GM12891 (cell line): ENCODE data around the gene GMPR.
A peak's percentile ranks its signal among the peaks of the same experiment; 100 is the strongest.

ENCODE experiments used
- DNase-seq: peaks from one replicate; pipeline ENCODE4 v3.0.0; 2011; ENCODE audit warnings: low spot score; ENCODE audit not compliant: insufficient read length
- FAIRE-seq: peaks from 2 replicates; lab custom pipeline; 2011; peaks lifted over from hg19 to GRCh38; lab: Jason Lieb, UNC
- PAX5 ChIP-seq: IDR thresholded peaks from 2 replicates; pipeline ENCODE4 v1.6.1; 2011; ENCODE audit warnings: low read length, moderate library complexity, mild to moderate bottlenecking; ENCODE audit not compliant: insufficient read depth, severe bottlenecking
- POLR2A ChIP-seq: IDR thresholded peaks from 2 replicates; pipeline ENCODE4 v1.6.1; 2011; ENCODE audit warnings: low read depth, low read length, control low read depth
- POLR2AphosphoS5 ChIP-seq: IDR thresholded peaks from 2 replicates; pipeline ENCODE4 v1.6.1; 2011; ENCODE audit warnings: low read depth, low read length, control low read depth
- POU2F2 ChIP-seq: IDR thresholded peaks from 2 replicates; pipeline ENCODE4 v1.6.1; 2011; ENCODE audit warnings: low read depth, mild to moderate bottlenecking, control low read depth, low read length, moderate library complexity
- SPI1 ChIP-seq: IDR thresholded peaks from 2 replicates; pipeline ENCODE4 v1.6.1; 2011; ENCODE audit warnings: low read depth, low read length, control low read depth
- TAF1 ChIP-seq: IDR thresholded peaks from 2 replicates; pipeline ENCODE4 v1.6.1; 2011; ENCODE audit warnings: low read depth, low read length, control low read depth

Gene GMPR

DNA sequence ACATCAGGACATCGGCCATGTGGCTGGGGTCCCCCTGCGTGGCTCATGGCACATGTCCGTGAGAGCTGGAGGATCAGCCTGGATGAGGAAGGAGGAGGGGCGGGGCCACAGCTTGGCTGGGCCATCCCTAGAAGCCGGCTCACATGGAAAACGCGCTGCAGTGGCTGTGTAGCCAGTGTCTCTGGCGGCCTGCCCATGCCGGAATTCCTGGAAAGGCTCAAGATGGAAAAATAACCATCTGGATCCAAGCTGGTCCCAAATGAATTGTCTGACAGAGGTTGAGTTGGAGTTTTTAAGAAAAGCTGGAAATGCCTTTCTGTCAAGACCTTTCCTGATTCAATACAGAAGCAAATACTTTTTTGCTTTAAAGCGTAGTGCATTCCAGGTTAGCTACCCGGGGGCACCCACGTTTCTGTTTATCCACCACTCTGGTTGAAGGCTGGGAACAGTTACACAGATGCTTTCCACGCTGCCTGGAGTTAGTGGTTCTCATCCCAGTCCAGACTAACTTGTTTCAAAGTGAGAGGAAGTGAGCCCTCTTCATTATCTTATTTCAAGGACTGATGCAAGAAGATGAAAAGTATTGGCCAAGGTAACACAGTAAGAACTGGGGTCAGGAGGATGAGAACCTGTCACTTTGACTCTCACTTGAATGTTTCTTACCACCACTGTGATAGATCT lies 99.0 kb downstream of the GMPR start:
- DNase-seq (no peak), FAIRE-seq (peak; percentile 16)
- no peak for TF ChIP-seq TAF1
- TF ChIP-seq POLR2AphosphoS5: no peak
- TF ChIP-seq PAX5: no peak
- no peak for TF ChIP-seq POU2F2

DNA sequence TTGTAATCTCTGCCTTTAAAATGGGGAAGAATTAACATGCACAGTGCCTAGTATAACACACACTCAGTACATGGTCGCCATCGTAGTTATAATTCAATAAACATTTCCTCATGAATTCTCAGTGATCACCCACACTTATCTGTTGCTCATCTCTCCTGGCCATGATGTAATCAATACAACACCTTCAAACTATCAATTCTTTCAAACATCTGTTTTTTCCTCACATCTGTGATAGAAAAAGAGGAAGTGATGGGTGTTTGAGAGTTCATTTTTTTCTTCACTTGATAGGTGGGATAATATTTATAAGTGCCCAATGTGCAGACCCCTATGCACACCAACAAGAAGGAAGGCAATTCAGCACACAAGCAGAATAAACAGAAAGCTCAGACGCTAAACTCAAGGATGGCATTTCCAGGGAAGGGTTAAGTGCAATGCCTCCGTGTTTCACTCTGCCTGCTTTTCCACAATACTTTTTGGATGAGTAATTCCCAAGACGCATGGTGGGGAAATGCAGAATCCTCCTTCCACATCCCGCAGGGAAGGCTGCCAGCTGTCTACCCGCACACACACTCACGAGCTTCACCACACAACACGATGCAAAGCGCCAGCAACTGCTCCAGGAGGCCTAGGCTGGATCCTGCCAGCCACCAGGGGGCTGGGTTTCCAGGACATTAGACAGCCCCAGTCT lies 100.3 kb downstream of the GMPR start:
- TF ChIP-seq POU2F2 (no peak), POLR2AphosphoS5 (no peak), TAF1 (no peak), SPI1 (peak; percentile 67)
- FAIRE-seq (no peak), DNase-seq (no peak)

DNA sequence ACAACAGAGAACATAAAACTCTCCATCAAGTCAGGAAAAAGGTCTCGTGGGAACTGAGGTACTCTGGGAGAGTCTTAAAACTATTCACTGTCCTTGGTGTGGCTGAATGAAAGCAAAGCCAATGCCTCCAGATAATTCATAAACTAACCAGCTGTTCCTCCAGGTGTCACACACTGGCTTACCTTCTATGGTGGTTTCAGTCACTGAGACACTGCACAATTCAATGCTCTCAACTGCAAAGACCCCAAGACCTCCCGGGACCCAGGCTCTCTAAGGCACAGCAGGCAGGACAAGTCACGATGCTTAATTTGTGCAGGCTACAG lies 100.8 kb downstream of the GMPR start:
- DNase-seq (no peak), FAIRE-seq (no peak)
- no peak for TF ChIP-seq POLR2AphosphoS5
- TF ChIP-seq PAX5: no peak
- no peak for TF ChIP-seq TAF1
- no peak for TF ChIP-seq POLR2A
- TF ChIP-seq POU2F2: no peak
- no peak for TF ChIP-seq SPI1

DNA sequence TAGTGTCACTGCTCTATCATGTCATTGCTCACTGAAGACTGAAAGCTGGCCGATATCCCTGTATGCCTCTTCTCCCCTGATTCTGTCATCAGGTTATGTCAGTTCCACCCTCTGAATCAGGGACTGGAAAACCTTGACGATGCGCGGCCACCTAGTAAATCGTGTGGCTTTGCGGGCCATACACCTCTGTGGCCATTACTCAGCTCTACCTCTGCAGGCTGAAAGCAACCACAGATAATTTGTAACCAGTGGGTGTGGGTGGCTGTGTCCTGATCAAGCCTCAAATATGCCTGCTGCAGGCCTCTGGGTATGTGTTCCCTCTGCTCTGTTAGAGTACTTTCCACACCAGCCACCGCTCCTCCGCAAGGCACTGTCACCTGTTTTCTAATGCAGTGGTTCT lies 105.2 kb downstream of the GMPR start:
- DNase-seq (no peak), FAIRE-seq (no peak)
- TF ChIP-seq POLR2A (no peak), PAX5 (no peak)

DNA sequence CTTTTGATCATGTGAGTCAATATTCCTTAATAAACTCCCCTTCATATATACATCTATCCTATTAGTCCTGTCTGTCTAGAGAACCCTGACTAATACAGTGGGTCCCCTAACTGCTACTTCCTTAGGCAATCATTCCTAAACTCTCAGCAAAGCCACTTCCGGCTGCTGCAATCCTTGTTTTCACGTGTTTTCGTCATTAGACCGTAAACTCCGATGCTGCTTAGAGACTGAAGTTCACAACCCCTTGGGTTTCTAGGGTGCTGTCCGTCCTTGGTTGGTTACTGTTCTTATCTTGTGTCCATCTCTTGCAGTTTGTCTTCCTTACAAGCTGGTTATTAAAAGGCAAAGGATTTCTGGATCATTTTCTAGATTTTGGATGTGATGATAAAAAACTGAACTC lies 106.4 kb downstream of the GMPR start:
- no peak for TF ChIP-seq SPI1
- no peak for TF ChIP-seq TAF1
- TF ChIP-seq POU2F2: no peak
- TF ChIP-seq POLR2AphosphoS5: no peak
- no peak for TF ChIP-seq PAX5
- TF ChIP-seq POLR2A: no peak
- no peak for DNase-seq
- no peak for FAIRE-seq
